ENCODE measurements around the gene COL4A1.
A peak's percentile ranks its signal among the peaks of the same experiment; 100 is the strongest.

COL4A1 gene

DNA sequence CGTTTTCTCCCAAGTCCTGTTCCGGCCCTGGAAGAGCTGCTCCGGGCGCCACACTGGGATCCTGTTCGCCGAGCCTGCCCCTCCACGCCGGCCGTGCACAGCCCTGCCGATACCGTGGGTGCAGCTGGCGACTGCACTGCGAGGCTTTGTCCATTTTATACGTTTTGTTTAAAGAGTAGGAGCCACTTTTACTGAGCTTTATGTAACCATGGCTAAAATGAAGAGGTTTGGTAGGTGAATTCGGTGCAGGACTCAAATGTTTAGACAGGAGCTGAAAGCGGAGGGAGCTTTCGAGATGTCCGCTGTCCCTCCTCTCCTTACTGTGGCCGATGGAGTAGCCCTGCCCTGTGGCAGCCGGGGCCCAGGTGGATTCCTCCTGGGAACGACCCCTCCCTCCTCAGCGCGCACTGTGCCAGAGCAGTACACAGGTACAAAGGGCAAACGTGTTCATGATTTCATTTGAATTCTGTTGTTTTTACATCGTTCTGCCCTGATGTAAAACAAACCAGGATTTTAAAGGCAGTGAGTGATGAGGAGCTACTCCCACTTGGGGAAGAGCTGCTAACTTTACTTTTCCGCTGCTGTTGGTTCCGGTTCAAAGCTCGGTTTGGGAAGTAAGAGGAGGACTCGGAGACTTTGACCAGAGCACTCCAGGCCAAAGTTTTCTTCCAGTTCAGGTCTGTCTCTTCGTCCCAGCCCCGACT is 1.9 kb upstream of the COL4A1 start:
- DNase-seq = peak in 1 of 2 experiments; percentile 60

DNA sequence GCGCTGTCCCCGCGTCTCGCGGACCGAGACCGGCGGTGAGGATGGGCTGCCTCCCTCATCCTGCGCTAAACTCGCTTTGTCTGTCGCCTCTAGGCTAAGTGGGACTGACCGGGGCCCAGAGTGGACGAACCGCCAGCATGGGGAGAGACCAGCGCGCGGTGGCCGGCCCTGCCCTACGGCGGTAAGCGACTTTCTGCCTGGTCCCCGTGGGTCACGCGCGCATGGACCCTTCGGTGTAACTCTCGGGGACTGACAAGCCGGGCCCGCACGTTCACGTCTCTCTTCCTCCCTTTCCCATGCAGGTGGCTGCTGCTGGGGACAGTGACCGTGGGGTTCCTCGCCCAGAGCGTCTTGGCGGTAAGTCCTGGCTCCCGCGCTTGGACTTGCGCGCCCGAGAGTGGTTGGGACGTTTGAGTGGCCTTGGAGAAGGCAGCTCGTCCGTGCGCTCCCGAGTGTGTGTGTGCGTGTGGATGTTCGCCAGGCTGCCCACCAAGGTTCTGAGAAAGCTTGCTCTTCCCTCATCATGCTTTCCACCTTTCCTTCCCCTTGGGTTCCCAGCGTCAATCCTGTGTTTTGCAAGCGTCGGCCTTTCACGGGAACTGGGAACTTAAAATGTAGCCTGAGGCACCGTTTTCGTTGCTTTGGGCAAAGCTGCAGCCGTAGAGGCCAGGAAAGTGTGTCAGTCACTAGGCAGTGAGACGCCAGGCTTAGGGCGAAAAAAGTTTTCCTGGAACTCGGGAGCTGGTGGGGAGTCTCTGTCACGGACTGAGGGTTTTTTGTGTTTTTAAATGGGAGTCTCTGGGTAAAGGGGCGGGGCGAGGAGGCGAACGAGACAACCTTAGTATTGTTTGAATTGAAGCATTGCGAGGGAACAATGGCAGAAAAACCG is 1.1 kb upstream of the COL4A1 start:
- DNase-seq = peak in 1 of 2 experiments; percentile 60

DNA sequence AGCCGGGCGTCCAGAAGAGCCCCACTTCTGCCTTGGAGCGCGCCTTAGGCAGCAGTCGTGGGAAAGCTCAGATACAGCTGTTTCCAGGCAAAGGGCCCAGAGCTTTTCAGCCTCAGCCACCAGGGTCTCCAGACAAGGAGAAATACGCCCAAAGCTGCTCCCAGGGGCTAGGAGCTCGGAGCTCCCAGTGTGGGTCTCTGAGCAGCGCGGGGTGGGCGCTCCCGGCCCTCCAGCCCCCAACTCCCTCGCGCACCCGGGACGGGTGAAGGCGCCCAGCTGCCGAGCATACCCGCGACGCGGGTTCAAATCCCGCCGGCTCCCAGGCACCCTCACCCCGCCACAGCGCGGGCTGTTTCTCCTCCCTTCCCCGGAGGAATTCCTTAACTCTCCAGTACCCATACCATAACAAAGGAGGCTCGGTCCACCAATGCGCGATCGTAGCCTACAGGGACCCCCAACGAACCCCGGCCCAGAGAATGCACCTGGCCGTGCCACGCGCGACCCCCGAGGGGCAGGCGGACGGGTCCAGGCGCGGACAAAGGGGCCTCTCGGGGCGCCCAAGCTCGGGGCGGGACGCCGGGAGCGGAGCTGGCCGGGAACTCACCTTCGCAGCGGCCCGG is 507 bp downstream of the COL4A1 start:
- DNase-seq = peak in 1 of 2 experiments; percentile 26

DNA sequence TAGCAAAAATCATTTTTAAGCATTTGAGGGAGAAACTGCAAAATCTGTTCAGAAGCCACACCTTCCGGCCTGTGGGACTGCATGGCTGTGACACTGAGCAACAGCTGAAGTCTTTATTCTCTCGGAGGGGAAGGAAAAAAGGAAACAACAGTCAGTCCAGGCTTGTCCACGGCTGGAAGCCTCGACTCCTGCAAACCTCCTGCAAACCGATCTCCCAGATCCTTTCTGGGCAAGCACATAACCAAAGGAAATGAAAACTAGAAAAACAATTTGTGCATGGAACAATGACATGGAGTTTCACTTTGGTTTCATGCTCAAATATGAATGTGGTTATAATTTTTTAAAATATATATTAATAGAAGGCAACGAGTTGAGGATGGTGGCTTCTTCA is 1.0 kb downstream of the COL4A1 start:
- no peak for DNase-seq

DNA sequence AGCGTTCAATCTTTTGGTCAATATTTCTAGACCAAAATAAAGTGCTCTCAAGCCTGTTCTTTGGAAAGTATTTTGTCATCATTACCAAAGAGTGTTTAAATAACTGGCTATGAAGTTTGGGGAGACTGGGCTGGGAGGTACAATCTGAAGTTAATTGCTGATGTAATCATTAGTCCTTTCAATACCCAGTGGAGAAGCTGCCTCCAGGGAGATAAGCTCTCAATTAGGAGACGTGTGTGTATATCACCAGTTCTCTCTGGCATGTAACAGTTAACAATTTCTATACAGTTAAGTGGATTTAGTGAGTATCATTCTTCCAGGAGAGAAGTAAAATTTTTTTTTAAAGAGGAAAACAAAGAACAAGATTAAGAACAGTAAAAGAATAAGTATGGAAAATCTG is 1.4 kb downstream of the COL4A1 start:
- no peak for DNase-seq

DNA sequence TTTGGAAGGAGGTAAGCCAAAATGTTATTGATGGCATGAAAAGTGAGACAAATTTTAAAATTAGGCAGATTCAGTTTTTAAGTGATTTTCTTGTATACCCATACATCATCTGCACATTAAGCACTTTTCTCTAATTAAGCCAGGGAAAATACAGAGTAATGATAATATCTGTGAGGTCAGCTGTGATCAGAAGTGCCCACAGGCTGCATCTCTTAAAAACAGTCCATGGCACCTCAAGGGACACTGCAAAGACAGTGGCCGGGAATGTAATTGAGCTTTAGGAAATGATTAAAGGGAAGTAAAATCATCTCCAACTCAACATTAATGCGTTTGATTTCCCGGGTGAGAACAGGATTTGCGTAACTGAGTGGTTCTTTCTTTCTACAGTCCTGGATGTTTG is 2.0 kb downstream of the COL4A1 start:
- no peak for DNase-seq

DNA sequence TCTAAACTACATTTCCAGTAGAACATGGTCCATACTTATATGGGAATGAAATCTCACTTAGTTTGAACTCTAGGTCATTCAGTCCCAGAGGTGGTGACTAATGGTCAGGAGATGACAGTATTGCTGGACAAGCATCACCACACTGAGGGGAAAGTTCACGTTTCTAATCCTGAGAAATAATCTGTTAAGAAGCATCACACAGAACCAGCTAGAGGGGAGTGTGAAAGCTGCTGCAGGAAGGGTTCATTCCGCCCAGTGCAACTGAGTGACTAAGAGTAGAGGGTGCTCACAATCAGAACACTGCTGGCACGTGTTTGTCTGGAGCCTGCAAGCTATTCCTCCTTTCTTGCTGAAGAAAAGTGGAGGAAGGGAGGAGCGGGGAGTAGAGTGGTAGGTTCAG is 2.7 kb downstream of the COL4A1 start:
- no peak for DNase-seq

DNA sequence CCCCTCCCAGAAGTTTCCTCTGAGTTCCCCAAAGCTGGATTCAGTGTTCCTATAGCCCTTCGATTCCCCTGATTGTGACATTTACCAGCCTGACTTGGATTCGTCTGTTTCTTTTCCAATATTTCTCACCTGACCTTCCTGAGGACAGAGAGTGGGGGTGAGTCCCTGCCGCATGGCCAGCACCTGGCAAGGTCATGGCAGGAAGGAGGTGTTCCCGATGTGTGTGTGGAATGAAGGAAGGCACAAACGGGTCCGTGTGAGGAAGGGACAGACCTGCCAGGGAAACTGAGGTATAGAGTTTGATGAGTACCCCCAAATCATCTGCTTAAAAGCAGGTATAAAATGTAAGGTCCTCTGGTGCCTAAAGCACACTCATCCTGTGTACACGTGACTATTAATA is 3.3 kb downstream of the COL4A1 start:
- no peak for DNase-seq

DNA sequence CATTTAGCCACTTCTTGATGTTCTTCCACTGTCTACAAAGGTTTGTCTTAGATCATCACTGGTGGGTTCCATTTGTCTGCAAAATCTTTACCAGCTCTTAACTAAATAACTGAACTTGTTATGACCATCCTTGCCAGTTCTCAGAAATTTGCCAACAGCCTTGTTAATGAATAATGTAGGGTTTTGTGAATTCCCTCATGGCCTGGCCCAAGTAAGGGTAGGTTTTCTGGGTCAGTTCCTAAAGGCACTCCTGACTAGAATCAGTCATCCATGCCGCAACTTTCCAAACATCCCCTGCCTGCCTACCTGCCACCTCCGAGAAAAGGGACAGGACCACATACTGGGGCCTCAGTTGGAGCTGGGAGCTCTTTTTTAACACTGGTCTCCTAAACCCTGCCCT is 4.0 kb downstream of the COL4A1 start:
- no peak for DNase-seq

DNA sequence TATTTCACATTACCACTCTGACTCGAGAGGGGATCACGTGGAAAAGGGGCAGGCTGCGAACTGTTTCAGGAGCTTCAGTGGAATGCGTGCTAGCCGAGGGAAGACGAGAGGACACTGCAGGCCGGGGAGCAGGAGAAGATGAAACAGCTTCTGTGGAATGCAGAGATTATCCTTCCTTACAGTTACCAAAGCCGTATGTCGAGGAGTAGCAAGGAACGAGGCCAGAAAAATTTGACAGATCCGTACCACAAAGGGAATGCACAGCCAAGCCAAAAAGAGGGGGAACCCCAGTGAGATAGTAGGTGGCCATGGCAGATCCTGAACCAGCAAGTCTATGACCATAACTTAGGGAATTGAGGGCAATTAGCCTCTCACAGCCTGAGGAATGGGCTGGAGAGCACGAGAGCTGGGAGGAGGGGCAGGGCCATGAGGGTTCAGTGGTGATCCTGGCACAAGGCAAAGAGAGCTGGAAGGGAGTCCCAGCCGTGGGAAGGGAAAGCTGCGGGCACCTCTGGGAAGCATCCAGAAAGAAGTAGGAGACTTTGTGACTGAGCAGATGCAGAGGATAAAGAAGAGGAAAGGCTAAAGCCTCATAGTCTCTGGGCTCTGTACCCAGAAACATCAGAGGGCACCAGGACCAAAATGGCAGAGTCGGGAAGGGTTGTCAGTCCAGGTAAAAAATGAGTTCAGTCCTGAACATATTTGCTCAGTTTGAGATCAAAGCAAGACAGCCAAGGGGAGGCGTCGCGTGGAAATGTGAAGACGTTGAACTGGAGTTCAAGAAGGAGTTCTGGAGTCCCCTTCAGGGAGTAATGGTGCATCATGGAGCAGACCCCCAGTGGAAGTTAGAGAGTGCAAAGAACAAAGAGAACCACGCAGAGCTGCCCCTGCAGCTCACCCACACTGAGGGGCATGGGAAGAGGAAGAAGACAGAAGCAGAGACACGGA is 5.1 kb downstream of the COL4A1 start:
- DNase-seq = no peak

DNA sequence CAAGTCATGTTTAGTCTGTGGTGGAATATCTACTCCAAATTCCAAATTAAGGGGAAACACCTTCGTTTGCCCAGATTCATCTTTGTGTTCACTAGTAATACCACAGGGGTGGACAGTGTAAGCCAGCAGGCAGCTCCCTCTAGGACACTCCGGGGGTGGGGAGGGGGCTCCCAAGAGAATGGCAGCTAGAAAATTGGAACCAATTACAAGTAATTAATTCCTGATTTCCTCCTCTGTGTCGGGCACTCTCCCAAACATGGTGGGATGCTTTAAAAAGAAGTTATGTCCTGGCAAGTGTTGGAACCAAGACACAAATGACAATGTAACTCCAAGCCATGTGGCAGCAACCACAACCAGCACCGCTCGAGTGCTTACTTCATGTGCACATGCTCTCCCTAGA is 5.9 kb downstream of the COL4A1 start:
- DNase-seq = no peak

DNA sequence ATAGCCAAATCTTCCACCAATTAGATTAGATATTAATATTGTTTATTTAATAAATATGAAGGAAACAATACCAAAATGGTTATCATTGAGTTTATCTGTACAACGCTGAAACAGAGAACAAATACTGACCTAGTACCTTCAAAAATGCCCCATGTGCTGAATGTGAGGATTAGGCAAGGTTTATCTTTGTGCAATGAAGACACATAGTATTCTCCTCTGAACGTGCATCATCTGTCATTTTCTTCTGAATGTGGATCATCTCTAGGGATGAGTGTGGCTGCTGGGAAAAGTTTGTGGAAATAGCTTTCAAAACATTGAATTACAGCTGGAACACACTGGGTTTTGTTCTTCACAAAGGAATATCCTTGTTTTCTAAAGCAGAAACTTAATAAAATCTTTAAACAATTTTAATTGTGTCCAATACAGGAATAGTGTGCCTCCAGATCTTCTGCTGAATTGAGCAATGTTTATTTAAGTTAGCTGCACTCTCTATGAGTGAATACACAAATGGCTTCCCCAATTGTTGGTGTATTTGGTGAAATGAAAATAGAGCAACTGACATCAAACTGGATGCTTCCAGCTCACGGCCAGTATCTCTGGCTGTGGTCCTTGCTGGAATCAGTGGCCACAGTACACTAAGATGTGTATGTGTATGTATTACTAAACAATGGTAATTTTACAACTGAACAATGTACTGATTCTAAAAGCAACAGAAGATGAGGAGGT is 6.7 kb downstream of the COL4A1 start:
- no peak for DNase-seq

DNA sequence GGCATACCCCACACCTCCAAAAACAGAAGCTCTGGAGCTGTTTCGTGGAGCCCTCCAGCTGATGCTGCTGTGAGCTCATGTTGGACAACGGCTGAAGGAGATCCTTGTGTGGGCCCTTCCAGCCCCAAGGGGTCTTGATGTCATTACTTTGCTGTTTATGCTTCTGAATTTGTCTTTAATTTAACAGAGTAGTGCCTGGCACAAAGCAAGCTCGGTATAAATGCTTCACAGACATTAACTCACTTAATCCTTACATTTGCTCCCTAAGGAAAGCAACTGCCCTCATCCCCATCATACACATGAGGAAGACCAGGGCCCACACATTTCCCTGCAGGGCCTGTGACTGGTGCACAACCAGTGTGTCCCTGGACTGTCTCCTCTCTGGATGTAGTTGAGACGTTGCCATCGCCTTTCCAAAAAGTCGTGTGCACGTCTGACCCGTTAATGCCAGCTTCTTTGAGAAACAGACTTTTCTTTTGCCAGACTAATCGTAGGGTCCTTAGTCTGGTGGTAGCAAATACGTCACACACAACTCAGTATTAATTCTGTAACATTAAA is 7.6 kb downstream of the COL4A1 start:
- no peak for DNase-seq

DNA sequence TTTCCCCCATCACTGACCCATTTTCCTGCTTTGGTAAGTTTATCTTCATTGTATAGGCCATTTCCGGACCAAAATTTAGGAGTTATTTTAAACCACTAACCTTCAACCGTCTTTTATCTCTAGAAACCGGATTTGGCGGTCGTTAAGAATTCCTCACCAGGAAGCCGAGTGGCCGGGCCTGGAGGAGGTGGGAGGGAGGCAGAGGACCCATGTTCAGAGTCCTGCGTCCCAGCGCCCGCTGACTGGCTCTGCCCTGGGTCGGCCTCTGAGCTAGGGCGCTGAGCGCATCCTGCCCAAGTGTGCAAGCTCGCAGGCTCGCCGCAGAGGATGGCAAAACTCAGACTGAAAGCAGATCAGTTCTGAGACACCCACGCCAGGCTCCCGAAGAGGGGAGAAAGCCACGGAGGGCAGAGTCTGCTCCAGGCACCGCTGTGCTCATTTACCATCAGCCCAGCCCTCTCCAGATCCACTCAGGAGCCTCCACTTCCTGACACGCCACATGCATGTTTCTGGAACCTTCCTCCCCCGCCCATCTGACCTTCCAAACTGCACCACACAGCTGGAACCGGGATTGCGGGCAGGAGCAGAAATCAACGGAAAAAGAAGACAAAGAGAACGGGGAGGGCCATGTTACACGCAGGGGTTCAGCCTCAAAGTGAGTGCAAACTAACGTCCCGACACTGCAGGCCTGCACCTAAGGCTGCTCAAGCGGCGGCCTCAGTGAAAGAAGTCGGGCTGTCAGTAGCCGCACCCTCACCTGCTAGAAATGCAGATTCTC is 8.3 kb downstream of the COL4A1 start:
- DNase-seq = no peak

DNA sequence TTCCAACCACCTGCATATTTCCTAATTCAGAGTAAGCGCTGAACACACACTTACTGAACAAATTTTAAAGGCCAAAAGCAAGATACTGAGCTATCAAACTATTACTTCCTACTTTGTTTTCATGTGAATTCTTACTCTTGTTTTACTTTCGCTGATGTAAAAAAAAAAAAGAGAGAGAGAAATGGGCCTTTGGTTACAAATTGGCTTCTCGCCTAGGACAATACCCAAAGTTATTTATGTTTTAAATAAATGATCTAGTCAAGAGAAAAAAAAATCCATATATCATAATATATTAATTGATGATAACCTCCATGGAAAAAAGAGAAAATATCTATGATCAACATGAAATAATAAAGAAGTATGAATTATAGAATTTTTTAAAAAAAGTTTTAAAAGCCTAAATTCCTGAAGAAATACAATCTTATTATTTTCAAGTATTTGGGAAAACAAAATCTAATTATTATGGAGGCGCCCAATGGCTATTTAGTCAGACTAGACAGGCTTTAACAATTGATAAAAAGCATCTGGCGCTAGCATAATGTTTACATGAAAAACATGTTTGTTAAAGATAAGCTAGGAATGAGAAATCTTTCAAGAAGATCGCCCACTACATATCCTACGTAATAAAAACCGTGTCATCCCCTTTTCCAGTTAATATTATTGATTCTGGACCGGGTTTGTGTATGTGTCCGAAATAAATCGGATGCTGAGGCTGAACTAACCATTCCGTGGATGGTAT is 9.0 kb downstream of the COL4A1 start:
- DNase-seq = no peak

DNA sequence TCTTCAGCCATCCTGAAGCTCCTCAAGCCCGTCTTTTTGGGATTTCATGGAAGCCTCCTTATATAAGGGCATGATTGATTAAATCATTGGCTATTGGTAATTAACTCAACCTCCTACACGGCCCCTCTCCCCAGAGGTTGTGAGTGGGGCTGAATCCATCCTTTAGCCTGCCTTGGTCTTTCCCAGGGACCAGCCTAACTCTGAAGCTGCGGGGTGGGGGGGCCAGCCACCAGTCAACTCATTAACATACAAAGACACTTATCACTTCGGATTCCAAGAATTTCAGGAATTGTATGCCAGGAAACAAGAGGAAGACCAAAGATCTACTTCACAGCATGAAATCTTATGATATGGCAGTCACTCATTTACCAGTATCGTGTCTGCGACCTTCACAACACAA is 9.9 kb downstream of the COL4A1 start:
- no peak for DNase-seq

DNA sequence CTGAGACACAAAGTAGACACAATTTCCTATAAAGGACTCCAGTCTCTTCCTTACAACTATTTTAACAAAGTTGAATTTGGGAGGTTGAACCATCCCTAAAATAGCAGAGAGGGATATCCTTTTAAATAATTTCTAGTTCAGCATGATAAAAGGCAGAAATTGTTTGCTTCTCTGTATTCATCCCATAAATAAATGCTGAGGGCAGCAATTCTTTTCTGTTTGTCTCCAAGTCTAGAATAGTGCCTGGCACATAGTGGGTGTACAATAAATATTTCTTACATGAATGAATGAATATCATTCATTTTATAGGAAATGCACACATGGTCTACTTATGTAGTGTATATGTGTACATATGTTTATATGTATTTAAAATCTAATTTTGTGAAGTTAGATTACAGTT is 12.3 kb downstream of the COL4A1 start:
- DNase-seq = no peak

DNA sequence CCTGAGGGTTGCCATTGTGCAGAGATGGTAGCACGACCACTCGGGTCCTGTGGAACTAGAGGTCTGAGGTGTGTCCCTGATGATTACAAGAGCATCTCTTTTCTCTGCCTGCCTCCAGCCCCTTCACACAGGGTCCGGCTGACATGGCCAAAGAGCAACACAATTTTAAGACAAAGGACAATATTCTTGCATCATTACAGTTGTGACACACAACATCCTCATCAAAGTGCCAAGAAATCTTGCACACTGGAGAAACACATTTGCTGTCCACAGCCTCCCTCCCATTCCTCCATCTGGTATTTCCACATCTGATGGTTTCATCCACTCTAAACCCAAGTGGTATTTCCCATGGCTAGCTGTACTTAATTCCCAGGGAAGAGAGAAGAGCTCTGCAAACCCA is 12.8 kb downstream of the COL4A1 start:
- DNase-seq = no peak

DNA sequence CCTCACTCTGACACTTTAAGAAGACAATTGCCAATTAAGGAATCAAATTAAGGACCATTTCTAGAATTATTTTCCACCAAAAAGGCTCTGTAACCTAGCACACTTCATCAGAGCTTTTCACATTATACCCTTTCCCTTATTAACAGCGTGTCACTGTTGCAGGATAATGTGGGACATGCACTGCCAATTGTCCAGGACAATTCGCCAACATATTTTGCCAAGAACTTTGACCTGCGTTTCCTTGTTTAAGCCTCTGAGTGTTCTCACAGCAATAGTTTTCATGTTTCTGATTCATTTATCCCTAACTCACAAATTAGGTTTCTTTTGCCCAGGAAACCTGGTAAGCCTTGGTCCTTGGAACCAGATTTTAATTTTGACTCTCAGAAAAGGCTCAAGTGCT is 13.3 kb downstream of the COL4A1 start:
- DNase-seq = no peak

DNA sequence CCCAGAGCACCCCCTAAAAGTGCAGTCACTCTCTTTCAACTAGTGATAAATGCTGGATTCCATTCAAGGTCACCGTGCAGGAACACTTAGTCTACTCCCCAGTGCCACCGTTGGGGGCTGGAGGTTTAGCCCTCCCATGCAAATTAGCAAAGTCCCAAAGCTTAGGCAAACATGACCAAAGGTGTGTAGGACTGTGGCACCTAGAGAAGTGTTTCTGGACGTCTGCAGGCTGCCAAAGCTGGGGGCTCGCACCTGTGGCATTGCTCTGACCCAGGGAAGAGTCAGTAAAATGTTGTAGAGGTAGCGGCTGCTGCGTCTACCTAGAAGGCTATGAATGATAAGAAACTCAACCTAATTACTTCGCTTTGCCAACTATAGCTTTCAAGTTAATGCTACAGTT is 13.9 kb downstream of the COL4A1 start:
- DNase-seq = peak in 1 of 2 experiments; percentile 19
